HepG2 (cell line): ENCODE results near the gene SUN5. TPM values are rescaled to one million over a fixed set of nuclear protein-coding genes. Genes with fewer than 3 reads are reported as not detected.

Source experiments
- ARHGAP35 ChIP-seq: sonication (generic); formaldehyde crosslinking; IDR thresholded peaks from 2 replicates; pipeline ENCODE4 v1.9.0; 2022; ENCODE audit warnings: mild to moderate bottlenecking, inconsistent platforms, moderate library complexity, missing genetic modification reagents, borderline replicate concordance
- CBX5 ChIP-seq: sonication (generic); formaldehyde crosslinking; IDR thresholded peaks from 2 replicates; pipeline ENCODE4 v1.4.0; 2020; ENCODE audit warnings: missing genetic modification reagents, borderline replicate concordance
- CEBPG ChIP-seq: IDR thresholded peaks from 2 replicates; pipeline ENCODE4 v1.6.1; 2016
- CHD4 ChIP-seq: fragments of 200-600 bp; sonication (generic); IDR thresholded peaks from 2 replicates; pipeline ENCODE4 v1.7.0; 2017; ENCODE audit warnings: mild to moderate bottlenecking, low read length, borderline replicate concordance
- CSRNP1 ChIP-seq: sonication (generic); formaldehyde crosslinking; IDR thresholded peaks from 2 replicates; pipeline ENCODE4 v1.8.1; 2023; ENCODE audit warnings: mild to moderate bottlenecking, missing genetic modification reagents
- EED ChIP-seq: sonication (generic); formaldehyde crosslinking; IDR thresholded peaks from 2 replicates; pipeline ENCODE4 v1.5.0; 2020; ENCODE audit warnings: mild to moderate bottlenecking, missing genetic modification reagents
- EHMT2 ChIP-seq: fragments of 200-600 bp; sonication (generic); IDR thresholded peaks from 2 replicates; pipeline ENCODE4 v1.7.0; 2017; ENCODE audit warnings: antibody characterized with exemption, low read depth, low read length, borderline replicate concordance
- HMGA1 ChIP-seq: sonication (generic); formaldehyde crosslinking; conservative IDR thresholded peaks from 2 replicates; pipeline ENCODE4 v1.4.0; 2020; ENCODE audit warnings: missing genetic modification reagents
- JUND ChIP-seq: sonication (generic); formaldehyde crosslinking; IDR thresholded peaks from 2 replicates; pipeline ENCODE4 v1.8.0; 2022; ENCODE audit warnings: mild to moderate bottlenecking, missing genetic modification reagents
- KAT8 ChIP-seq: IDR thresholded peaks from 2 replicates; pipeline ENCODE4 v1.6.1; 2016; ENCODE audit warnings: missing genetic modification reagents, missing compliant biosample characterization
- LCORL ChIP-seq, 2 experiments: fragments of 450-650 bp in 1 of 2; sonication (generic) in 1 of 2; formaldehyde crosslinking in 1 of 2; IDR thresholded peaks; 2 replicates each; pipeline versions ENCODE4 v1.5.0 to v1.6.1; 2017 to 2020; ENCODE audit warnings: antibody characterized with exemption in 1 of 2, missing genetic modification reagents in 1 of 2
- NCOA1 ChIP-seq: sonication (generic); formaldehyde crosslinking; IDR thresholded peaks from 2 replicates; pipeline ENCODE4 v1.9.0; 2021; ENCODE audit warnings: missing genetic modification reagents
- PCBP2 ChIP-seq: fragments of 200-400 bp; formaldehyde crosslinking; optimal IDR thresholded peaks from 2 replicates; pipeline ENCODE3; 2018; ENCODE audit warnings: low read length, low read depth; ENCODE audit not compliant: poor library complexity, severe bottlenecking
- POLR2A ChIP-seq, 2 experiments: IDR thresholded peaks; 2 replicates each; pipeline ENCODE4 v1.6.1; 2011; ENCODE audit warnings: low read depth in 2 of 2, low read length in 2 of 2, mild to moderate bottlenecking in 1 of 2, moderate library complexity in 1 of 2; ENCODE audit not compliant: insufficient read depth in 1 of 2
- REXO4 ChIP-seq: sonication (generic); formaldehyde crosslinking; IDR thresholded peaks from 2 replicates; pipeline ENCODE4 v1.8.0; 2022; ENCODE audit warnings: missing genetic modification reagents, mild to moderate bottlenecking, borderline replicate concordance
- SP140L ChIP-seq: sonication (generic); formaldehyde crosslinking; IDR thresholded peaks from 2 replicates; pipeline ENCODE4 v1.4.0; 2020; ENCODE audit warnings: missing genetic modification reagents, borderline replicate concordance
- SP2 ChIP-seq: sonication (generic); formaldehyde crosslinking; IDR thresholded peaks from 2 replicates; pipeline ENCODE4 v1.5.1; 2020; ENCODE audit warnings: mild to moderate bottlenecking, missing genetic modification reagents
- SP4 ChIP-seq: sonication (generic); formaldehyde crosslinking; IDR thresholded peaks from 2 replicates; pipeline ENCODE4 v1.8.1; 2023; ENCODE audit warnings: mild to moderate bottlenecking, missing genetic modification reagents
- TBX2 ChIP-seq: sonication (generic); formaldehyde crosslinking; IDR thresholded peaks from 2 replicates; pipeline ENCODE4 v1.5.0; 2020; ENCODE audit warnings: missing genetic modification reagents, mild to moderate bottlenecking, borderline replicate concordance
- ZBTB2 ChIP-seq: sonication (generic); formaldehyde crosslinking; IDR thresholded peaks from 2 replicates; pipeline ENCODE4 v1.8.0; 2022; ENCODE audit warnings: low read depth, missing genetic modification reagents
- ZBTB21 ChIP-seq: sonication (generic); formaldehyde crosslinking; IDR thresholded peaks from 2 replicates; pipeline ENCODE4 v1.4.0; 2020; ENCODE audit warnings: missing genetic modification reagents
- ZFP36L1 ChIP-seq: sonication (generic); formaldehyde crosslinking; IDR thresholded peaks from 2 replicates; pipeline ENCODE4 v1.8.0; 2022; ENCODE audit warnings: mild to moderate bottlenecking, missing genetic modification reagents, moderate library complexity
- ZNF609 ChIP-seq: sonication (generic); formaldehyde crosslinking; IDR thresholded peaks from 2 replicates; pipeline ENCODE4 v1.4.0; 2020; ENCODE audit warnings: mild to moderate bottlenecking, missing genetic modification reagents, borderline replicate concordance
- ZNF790 ChIP-seq: sonication (generic); formaldehyde crosslinking; IDR thresholded peaks from 2 replicates; pipeline ENCODE4 v1.8.0; 2022; ENCODE audit warnings: missing genetic modification reagents, mild to moderate bottlenecking, borderline replicate concordance
- polyA plus RNA-seq, 8 experiments: library from polyadenylated mRNA; depleted of rRNA in 3 of 8; stranded (reverse) in 7 of 8; unstranded in 1 of 8; fragments of >200 nt; fragmentation: Illumina TruSeq in 4 of 8; extraction: Trizol in 4 of 8; gene quantifications; 2 replicates each; pipeline versions ENCODE4 v1.2.1 to v1.2.3, GENCODE V29; 2011 to 2016; ENCODE audit warnings: low read depth in 4 of 8, missing spikeins in 1 of 8, mixed read lengths in 1 of 8; ENCODE audit not compliant: insufficient read depth in 1 of 8
- total RNA-seq, 5 experiments: library from RNA; depleted of rRNA; stranded (reverse); fragments of >200 nt; fragmentation: Illumina TruSeq; extraction: Trizol; gene quantifications; 2 replicates each; pipeline ENCODE4 v1.2.3, GENCODE V29; 2016; ENCODE audit warnings: low read depth in 1 of 5

SUN5 gene
- total and polyA plus RNA-seq, 2 of the 13 experiments (the other 11 are each of a cell fraction or from before 2014, with no cell fraction given) = not detected

GRCh38 chr20:33016581-33017109 is 12.4 kb upstream of the SUN5 start (continued):
- 0 out of 2 replicates have a peak, but pooled peaks have one; percentile 13 for TF ChIP-seq CSRNP1 (CRISPR knock-in tag)
- no peak for TF ChIP-seq ZBTB21 (CRISPR knock-in tag)
- TF ChIP-seq REXO4 (CRISPR knock-in tag) = no peak
- TF ChIP-seq TBX2 (CRISPR knock-in tag) = 0 out of 2 replicates have a peak, but pooled peaks have one; percentile 16
- no peak for TF ChIP-seq JUND
- no peak for TF ChIP-seq SP2 (CRISPR knock-in tag)
- TF ChIP-seq CHD4 = no peak
- no peak for TF ChIP-seq SP4 (CRISPR knock-in tag)
- TF ChIP-seq EHMT2 = no peak
- no peak for TF ChIP-seq SP140L (CRISPR knock-in tag)
- TF ChIP-seq CBX5 (CRISPR knock-in tag) = no peak
- no peak for TF ChIP-seq ZNF609 (CRISPR knock-in tag)
- 0 out of 2 replicates have a peak, but pooled peaks have one; percentile 55 for TF ChIP-seq EED (CRISPR knock-in tag)
- TF ChIP-seq POLR2A (IDR thresholded peaks at IDR 0.05; ENCODE audit: insufficient read depth in 1 of 2, low read depth in 2 of 2, low read length in 2 of 2) = no peak; a peak in 2 of 4 replicates
- no peak for TF ChIP-seq ZFP36L1 (CRISPR knock-in tag)
- TF ChIP-seq HMGA1 (CRISPR knock-in tag) = no peak
- TF ChIP-seq PCBP2 = no peak
- no peak for TF ChIP-seq ARHGAP35
- TF ChIP-seq NCOA1 (CRISPR knock-in tag) = no peak
- TF ChIP-seq ZNF790 = no peak
- TF ChIP-seq LCORL (IDR thresholded peaks at IDR 0.05) = no peak
- no peak for TF ChIP-seq LCORL (CRISPR knock-in tag; IDR thresholded peaks at IDR 0.05)
- no peak for TF ChIP-seq ZBTB2 (CRISPR knock-in tag)
- no peak for TF ChIP-seq CEBPG (CRISPR knock-in tag)
- TF ChIP-seq KAT8 (CRISPR knock-in tag) = no peak
